H7 (cell line): ENCODE data around the gene TDRD15. TPM values are rescaled to one million over a fixed set of nuclear protein-coding genes. Genes with fewer than 3 reads are reported as not detected.
"Not testable (repeated sequence)": the region's sequence is repeated elsewhere in the genome, so short reads cannot be mapped to it uniquely, and the experiment has no call there.

Experiments
- DNase-seq: peaks from one replicate; pipeline ENCODE4 v3.0.0; 2012
- H3K27me3 ChIP-seq: 2 replicates; pipeline ENCODE4 v1.6.0; 2011; ENCODE audit warnings: mild to moderate bottlenecking, low read length; ENCODE audit not compliant: control insufficient read depth, insufficient read depth
- H3K36me3 ChIP-seq: replicated peaks from 2 replicates; pipeline ENCODE4 v1.5.1; 2011; ENCODE audit warnings: low read length; ENCODE audit not compliant: control insufficient read depth, insufficient read depth
- H3K4me3 ChIP-seq: 2 replicates; pipeline ENCODE4 v1.5.1; 2011; ENCODE audit warnings: low read depth, mild to moderate bottlenecking, control low read depth, low read length, moderate library complexity; ENCODE audit not compliant: insufficient read depth
- total RNA-seq: library from RNA; depleted of rRNA; stranded (reverse); fragments of >200 nt; shearing (Covaris generic); gene quantifications from 2 replicates; pipeline ENCODE4 v1.2.3, GENCODE V29; 2014; rRNA removed

TDRD15 gene
- total RNA-seq = not detected in 2 replicates

- peak; percentile 5 for DNase-seq
- Histone ChIP-seq H3K36me3 (no peaks in the 10 kb centered on the region), H3K27me3 (no peaks in the 10 kb centered on the region), H3K4me3 (no peak within 1 kb of the TSS)
Measured at GRCh38 chr2:21123473-21124393, at the start of gene TDRD15. Gene TDRD15, plus strand, starts transcription at chr2:21123968. Its CDS starts 13,500 bp downstream, at chr2:21137468.

GRCh38 chr2:21078296-21078695 is 45.5 kb upstream of the TDRD15 start:
- H3K4me3 ChIP-seq = no peak overlapping the region
- no peak for DNase-seq
- H3K27me3 ChIP-seq = no peaks in the 10 kb centered on the region
- H3K36me3 ChIP-seq = no peaks in the 10 kb centered on the region

GRCh38 chr2:21083482-21083881 is 40.3 kb upstream of the TDRD15 start:
- no peaks in the 10 kb centered on the region for H3K27me3 ChIP-seq
- H3K36me3 ChIP-seq = no peaks in the 10 kb centered on the region
- no peak for DNase-seq
- H3K4me3 ChIP-seq = no peak overlapping the region

- DNase-seq = no peak
- Histone ChIP-seq H3K36me3 (no peaks in the 10 kb centered on the region), H3K4me3 (no peak overlapping the region), H3K27me3 (no peaks in the 10 kb centered on the region)
Measured at GRCh38 chr2:21084401-21084800, 39.4 kb upstream of the TDRD15 start.

GRCh38 chr2:21092308-21092869 is 31.4 kb upstream of the TDRD15 start:
- Histone ChIP-seq H3K4me3 (no peak overlapping the region), H3K27me3 (no peaks in the 10 kb centered on the region), H3K36me3 (no peaks in the 10 kb centered on the region)
- no peak for DNase-seq

- no peaks in the 10 kb centered on the region for H3K27me3 ChIP-seq
- H3K36me3 ChIP-seq = no peaks in the 10 kb centered on the region
- DNase-seq = no peak
- H3K4me3 ChIP-seq = no peak overlapping the region
Measured at GRCh38 chr2:21095178-21095577, 28.6 kb upstream of the TDRD15 start.

GRCh38 chr2:21095714-21096113 is 28.1 kb upstream of the TDRD15 start:
- Histone ChIP-seq H3K4me3 (no peak overlapping the region), H3K27me3 (no peaks in the 10 kb centered on the region), H3K36me3 (no peaks in the 10 kb centered on the region)
- no peak for DNase-seq

- Histone ChIP-seq H3K36me3 (no peaks in the 10 kb centered on the region), H3K4me3 (no peak overlapping the region), H3K27me3 (no peaks in the 10 kb centered on the region)
- DNase-seq = no peak
Measured at GRCh38 chr2:21096458-21096857, 27.3 kb upstream of the TDRD15 start.

- H3K27me3 ChIP-seq = no peaks in the 10 kb centered on the region
- no peaks in the 10 kb centered on the region for H3K36me3 ChIP-seq
- no peak overlapping the region for H3K4me3 ChIP-seq
- DNase-seq = no peak
Measured at GRCh38 chr2:21097331-21097730, 26.4 kb upstream of the TDRD15 start.

- DNase-seq = no peak
- H3K4me3 ChIP-seq = no peak overlapping the region
- H3K27me3 ChIP-seq = no peaks in the 10 kb centered on the region
- H3K36me3 ChIP-seq = no peaks in the 10 kb centered on the region
Measured at GRCh38 chr2:21098294-21098693, 25.5 kb upstream of the TDRD15 start.

- DNase-seq = no peak
- Histone ChIP-seq H3K27me3 (no peaks in the 10 kb centered on the region), H3K4me3 (no peak overlapping the region), H3K36me3 (no peaks in the 10 kb centered on the region)
Measured at GRCh38 chr2:21099281-21099907, 24.4 kb upstream of the TDRD15 start.

GRCh38 chr2:21101514-21102155 is 22.1 kb upstream of the TDRD15 start:
- not testable (repeated sequence) for H3K36me3 ChIP-seq, DNase-seq, H3K4me3 ChIP-seq

GRCh38 chr2:21102356-21102755 is 21.4 kb upstream of the TDRD15 start:
- DNase-seq = no peak
- no peaks in the 10 kb centered on the region for H3K36me3 ChIP-seq
- H3K4me3 ChIP-seq = no peak overlapping the region
- no peaks in the 10 kb centered on the region for H3K27me3 ChIP-seq

More at GRCh38 chr2:21101514-21102155, 22.1 kb upstream of the TDRD15 start:
- H3K27me3 ChIP-seq = not testable (repeated sequence)

GRCh38 chr2:21103274-21103891 is 20.4 kb upstream of the TDRD15 start:
- Histone ChIP-seq H3K4me3 (no peak overlapping the region), H3K36me3 (no peaks in the 10 kb centered on the region), H3K27me3 (no peaks in the 10 kb centered on the region)
- no peak for DNase-seq
